Measurements from ENCODE around the gene SPTBN4.
"Not testable (repeated sequence)": the region's sequence is repeated elsewhere in the genome, so short reads cannot be mapped to it uniquely, and the experiment has no call there.

SPTBN4 gene

GRCh38 chr19:40534148-40534547 is 67.3 kb downstream of the SPTBN4 start:
- DNase-seq = no peak

DNA sequence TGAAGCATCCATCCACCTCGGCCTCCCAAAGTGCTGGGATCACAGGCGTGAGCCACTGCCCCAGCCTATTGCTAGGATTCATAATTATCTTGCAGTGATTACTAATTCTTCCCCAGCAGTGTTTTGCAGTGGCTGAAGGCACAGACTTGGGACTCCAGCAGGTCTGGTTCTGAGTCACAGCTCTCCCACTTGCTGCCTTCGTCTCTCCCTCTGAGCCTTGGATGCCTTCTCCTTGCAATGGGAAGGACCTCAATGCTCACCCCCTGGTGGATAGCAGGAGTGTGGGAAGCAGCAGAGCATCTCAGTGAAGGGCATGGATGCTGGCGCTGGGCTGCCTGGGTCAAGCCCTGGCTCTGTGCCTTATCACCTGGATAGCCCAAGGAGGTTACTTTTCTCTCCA is 72.3 kb downstream of the SPTBN4 start:
- DNase-seq = no peak

DNA sequence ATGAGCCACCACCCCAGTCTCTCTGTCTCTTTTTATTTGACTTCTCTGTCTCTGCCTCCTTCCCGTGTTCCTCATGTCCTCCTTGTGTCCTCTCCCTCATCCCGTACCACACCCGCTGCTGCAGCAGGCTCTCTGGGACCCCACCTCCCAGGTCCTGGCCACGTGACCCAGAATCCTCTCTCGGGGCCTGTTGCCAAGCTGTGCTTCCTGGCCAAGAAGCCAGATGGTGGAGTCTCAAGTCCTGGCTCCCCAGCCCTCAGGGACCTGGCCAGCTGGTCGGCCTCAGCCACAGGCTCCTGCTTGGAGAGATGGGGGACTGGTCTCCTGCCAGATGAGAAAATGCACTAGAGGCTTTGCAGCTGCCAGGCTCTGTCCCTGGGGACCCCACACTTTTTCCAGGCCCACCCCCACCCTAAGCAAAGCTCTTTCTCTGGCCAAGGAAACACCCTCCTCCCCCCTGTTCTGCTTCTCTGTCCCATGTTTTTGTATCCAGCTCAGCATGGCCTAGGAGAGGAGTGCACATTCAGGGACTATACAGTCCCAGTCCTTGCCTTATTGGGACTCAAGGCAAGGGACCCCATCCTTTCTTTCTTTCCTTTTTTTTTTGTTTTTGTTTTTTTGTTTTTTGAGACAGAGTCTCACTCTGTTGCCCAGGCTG is 75.5 kb downstream of the SPTBN4 start:
- no peak for DNase-seq

DNA sequence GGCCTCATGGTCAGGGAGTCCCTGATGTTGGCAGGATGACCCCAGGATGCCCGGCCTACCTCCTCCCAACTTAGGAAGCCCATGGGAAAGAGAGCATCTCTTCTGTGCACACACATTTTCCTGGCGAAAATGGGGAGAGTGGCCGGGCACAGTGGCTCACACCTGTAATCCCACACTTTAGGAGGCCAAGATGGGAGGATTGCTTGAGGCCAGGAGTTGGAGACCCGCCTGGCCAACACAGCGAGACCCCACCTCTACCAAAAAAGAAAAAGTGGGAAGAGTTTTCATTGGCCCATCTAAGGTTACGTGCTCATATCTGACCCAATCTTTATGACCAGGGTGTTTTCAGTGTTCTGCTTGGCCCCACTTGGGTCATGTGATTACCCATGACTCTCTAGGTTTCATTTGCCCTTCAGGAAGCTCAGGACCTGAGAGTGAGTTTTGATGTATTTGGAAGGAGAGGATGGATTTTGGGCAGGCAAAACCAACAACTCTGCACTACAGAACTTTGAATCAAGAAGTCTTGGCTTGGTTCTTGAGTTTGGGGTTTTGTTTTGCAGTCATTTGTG is 76.3 kb downstream of the SPTBN4 start:
- no peak for DNase-seq

GRCh38 chr19:40546153-40546841 is 79.5 kb downstream of the SPTBN4 start:
- not testable (repeated sequence) for DNase-seq

DNA sequence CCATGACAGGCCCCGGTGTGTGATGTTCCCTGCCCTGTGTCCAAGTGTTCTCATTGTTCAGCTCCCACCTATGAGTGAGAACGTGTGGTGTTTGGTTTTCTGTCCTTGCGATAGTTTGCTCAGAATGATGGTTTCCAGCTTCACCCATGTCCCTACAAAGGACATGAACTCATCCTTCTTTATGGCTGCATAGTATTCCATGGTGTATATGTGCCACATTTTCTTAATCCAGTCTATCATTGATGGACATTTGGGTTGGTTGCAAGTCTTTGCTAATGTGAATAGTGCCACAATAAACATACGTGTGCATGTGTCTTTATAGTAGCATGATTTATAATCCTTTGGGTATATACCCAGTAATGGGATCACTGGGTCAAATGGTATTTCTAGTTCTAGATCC is 80.4 kb downstream of the SPTBN4 start:
- not testable (repeated sequence) for DNase-seq

DNA sequence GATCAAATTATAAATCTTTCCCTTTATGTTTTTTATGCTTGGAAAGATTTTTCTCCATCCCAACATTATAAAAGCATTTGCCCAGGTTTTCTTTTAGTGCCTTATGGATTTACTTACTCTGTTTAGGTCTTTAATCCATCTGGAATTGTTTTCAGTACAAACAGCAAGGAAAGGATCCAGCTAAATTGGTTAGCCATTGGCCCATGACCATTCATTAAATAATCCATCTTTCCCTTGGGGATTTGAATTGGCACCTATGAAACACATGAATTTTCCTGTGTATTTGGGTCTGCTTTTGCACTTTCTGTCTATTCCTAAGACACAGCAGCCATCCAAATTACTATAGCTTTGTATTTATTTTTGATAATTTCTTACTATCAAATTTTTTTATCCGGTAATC is 81.0 kb downstream of the SPTBN4 start:
- no peak for DNase-seq

- peak; percentile 77 for DNase-seq
Observed at GRCh38 chr19:40549007-40549708, 82.4 kb downstream of the SPTBN4 start.

GRCh38 chr19:40550951-40551350 is 84.2 kb downstream of the SPTBN4 start:
- DNase-seq = no peak

GRCh38 chr19:40552848-40553247 is 86.0 kb downstream of the SPTBN4 start:
- no peak for DNase-seq

DNA sequence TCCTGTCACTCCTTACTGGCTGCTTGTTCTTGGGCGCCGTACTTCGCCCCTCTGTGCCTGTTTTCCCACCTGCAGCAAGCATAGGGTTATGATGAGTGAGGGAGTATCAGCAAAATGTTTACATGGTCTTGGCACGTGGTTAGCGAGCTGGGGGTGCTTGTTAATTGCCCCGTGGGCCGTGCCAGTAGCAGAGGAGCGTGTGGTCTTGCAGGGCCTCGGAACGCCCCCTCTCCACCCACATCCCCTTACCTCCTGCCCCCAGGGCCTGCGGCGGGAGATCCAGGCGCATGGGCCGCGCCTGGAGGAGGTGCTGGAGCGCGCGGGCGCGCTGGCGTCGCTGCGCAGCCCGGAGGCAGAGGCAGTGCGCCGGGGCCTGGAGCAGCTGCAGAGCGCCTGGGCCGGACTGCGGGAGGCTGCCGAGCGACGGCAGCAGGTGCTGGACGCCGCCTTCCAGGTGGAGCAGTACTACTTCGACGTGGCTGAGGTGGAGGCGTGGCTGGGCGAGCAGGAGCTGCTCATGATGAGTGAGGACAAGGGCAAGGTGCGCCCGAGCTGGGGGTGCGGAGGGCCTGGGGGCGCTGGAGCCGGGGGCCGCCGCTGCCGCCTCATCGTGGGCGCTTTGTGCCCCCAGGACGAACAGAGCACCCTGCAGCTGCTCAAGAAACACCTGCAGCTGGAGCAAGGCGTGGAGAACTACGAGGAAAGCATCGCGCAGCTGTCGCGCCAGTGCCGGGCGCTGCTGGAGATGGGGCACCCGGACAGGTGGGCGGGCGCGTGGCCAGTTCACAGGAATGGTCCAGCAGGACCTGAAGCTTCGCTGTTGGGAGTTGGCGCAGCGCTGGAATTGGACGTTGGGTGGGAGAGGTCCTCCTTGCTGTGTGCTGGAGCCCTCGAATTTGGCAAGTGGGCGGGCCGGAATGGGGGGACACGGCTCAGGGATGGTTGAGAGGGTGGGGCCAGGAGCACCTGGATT is 87.4 kb downstream of the SPTBN4 start:
- no peak for DNase-seq

- DNase-seq = no peak
Observed at GRCh38 chr19:40555978-40556689, 89.3 kb downstream of the SPTBN4 start.

- no peak for DNase-seq
Observed at GRCh38 chr19:40556953-40557530, 90.2 kb downstream of the SPTBN4 start.

DNA sequence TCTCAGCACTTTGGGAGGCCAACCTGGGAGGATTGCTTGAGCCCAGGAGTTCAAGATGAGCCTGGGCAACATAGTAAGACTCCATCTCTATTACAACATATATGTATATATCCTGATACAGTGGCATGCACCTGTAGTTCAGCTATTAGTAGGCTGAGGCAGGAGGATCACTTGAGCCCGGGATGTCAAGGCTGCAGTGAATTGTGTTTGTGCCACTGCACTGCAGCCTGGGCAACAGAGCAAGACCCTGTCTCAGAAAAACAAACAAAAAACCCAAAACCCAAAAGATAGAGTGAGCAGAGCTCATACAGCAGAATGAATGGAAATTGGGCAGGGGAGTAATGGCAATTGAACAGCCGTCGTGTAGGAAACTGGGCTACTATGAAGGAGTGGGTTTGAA is 92.6 kb downstream of the SPTBN4 start:
- no peak for DNase-seq

GRCh38 chr19:40560092-40560507 is 93.3 kb downstream of the SPTBN4 start:
- no peak for DNase-seq

- DNase-seq = no peak
Observed at GRCh38 chr19:40561947-40562346, 95.1 kb downstream of the SPTBN4 start.

DNA sequence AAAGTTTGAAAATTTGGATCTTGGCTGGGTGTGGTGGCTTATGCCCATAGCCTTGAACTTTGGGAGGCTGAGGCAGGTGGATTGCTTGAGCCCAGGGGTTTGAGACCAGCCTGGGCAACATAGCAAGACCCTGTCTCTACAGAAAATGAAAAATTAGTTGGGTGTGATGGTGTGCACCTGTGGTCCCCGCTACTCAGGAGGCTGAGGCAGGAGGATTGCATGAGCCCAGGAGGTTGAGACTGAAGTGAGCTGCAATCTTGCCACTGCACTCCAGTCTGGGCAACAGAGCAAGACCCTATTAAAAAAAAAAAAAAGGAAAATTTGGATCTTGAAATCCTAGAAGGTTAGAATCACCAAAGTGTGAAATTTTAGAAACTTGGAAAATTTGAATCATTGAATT is 97.7 kb downstream of the SPTBN4 start:
- not testable (repeated sequence) for DNase-seq

DNA sequence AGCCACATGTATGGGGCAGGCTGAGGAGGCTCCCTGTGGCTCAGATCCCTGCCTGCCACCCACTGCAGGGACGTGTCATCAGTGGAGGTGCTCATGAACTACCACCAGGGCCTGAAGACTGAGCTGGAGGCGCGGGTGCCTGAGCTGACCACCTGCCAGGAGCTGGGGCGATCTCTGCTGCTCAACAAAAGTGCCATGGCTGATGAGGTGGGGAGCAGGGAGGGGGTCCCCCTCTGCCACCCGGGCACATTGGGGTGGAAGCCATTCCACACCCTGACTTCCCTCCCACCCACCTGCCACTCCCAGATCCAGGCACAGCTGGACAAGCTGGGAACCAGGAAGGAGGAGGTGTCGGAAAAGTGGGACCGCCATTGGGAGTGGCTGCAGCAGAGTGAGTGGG is 98.6 kb downstream of the SPTBN4 start:
- DNase-seq = no peak

DNA sequence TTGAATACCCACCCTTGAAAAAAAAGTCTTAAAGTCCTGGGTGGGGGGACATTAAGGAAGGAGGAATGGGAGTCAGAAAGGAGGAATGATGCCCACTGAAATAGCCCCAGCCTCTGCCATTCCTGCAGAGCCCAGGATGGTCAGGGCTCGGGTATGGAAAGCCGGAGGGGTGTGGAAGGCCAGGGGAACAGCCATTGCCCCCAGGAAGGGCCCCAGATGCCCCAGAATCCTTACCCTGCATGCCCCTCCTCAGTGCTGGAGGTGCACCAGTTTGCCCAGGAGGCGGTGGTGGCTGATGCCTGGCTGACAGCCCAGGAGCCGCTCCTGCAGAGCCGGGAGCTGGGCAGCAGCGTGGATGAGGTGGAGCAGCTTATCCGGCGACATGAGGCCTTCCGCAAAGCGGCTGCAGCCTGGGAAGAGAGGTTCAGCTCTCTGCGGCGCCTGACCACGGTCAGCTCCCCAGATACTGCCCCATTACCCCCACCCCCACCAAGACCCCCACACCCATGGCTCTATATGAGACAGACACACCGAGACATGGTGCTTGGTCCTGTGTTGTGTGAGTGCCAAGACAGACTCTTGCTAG is 99.2 kb downstream of the SPTBN4 start:
- DNase-seq = no peak

DNA sequence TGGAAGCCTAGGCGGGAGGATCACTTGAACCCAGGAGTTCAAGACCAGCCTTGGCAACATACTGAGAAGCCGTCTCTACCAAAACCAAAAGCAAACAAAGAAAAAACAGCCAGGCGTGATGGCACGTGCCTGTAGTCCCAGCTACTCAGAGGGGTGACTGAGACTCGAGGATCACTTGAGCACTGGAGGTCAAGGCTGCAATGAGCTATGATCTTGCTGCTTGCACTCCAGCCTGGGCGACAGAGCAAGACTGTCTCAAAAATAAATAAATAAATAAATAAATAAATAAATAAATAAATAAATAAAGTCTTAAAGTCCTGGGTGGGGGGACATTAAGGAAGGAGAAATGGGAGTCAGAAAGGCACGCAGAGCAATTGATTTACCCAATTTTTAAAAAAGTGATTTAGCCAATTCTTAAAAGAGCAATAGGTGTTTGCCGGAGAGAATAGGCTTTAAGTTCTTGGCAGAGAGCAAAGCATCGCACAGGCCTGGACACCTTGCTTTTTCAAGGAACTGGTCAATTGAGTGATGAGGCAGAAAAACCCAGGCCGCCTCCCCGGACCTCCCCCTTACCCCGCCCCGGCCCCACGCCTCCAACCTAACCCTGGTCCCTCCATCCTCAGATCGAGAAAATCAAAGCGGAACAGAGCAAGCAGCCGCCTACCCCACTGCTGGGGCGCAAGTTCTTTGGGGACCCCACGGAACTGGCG is 100.4 kb downstream of the SPTBN4 start:
- DNase-seq = no peak
